Glutamatergic neuron (in vitro differentiated cells): Measurements from ENCODE around the gene CCT6A. TPM values are rescaled to one million over a fixed set of nuclear protein-coding genes. Genes with fewer than 3 reads are reported as not detected.
A peak's percentile ranks its signal among the peaks of the same experiment; 100 is the strongest.
"Not testable (repeated sequence)": the region's sequence is repeated elsewhere in the genome, so short reads cannot be mapped to it uniquely, and the experiment has no call there.

ENCODE experiments used
- DNase-seq: peaks from one replicate; pipeline ENCODE4 v3.0.0; 2022
- H3K27ac Mint-ChIP-seq: one replicate; pipeline ENCODE4 v1.8.0; 2020; ENCODE audit warnings: mild to moderate bottlenecking, mixed read lengths, inconsistent platforms; ENCODE audit not compliant: unreplicated experiment
- H3K27me3 Mint-ChIP-seq: one replicate; pipeline ENCODE4 v1.8.0; 2020; ENCODE audit warnings: mild to moderate bottlenecking, moderate library complexity, mixed read lengths, inconsistent platforms; ENCODE audit not compliant: unreplicated experiment
- H3K36me3 Mint-ChIP-seq: one replicate; pipeline ENCODE4 v1.8.0; 2020; ENCODE audit warnings: mild to moderate bottlenecking, mixed read lengths, inconsistent platforms; ENCODE audit not compliant: unreplicated experiment
- H3K4me1 Mint-ChIP-seq: one replicate; pipeline ENCODE4 v1.8.0; 2020; ENCODE audit warnings: mild to moderate bottlenecking, low read depth, mixed read lengths, inconsistent platforms; ENCODE audit not compliant: unreplicated experiment
- H3K4me3 Mint-ChIP-seq: one replicate; pipeline ENCODE4 v1.8.0; 2020; ENCODE audit warnings: mild to moderate bottlenecking, mixed read lengths, inconsistent platforms; ENCODE audit not compliant: unreplicated experiment
- H3K9me3 Mint-ChIP-seq: one replicate; pipeline ENCODE4 v1.8.0; 2020; ENCODE audit warnings: mild to moderate bottlenecking, moderate library complexity, mixed read lengths, inconsistent platforms; ENCODE audit not compliant: unreplicated experiment
- CTCF ChIP-seq: fragments of 200-600 bp; sonication (generic); IDR thresholded peaks from one replicate; pipeline ENCODE4 v1.5.0; 2021; ENCODE audit not compliant: partially characterized antibody, unreplicated experiment
- total RNA-seq: library from RNA; stranded (reverse); fragmentation: NEBNext Ultra II Directional; extraction: Animal tissue kit (Norgen Biotek cat#: 25700); gene quantifications from one replicate; pipeline ENCODE4 v1.2.1, GENCODE V29; 2021; ENCODE audit not compliant: unreplicated experiment

CCT6A gene
- total RNA-seq, 1 donor from 2014 or later = 203 TPM

GRCh38 chr7:56033671-56034432 is 17.7 kb upstream of the CCT6A start:
- H3K4me3 Mint-ChIP-seq = peak overlapping the region; percentile 94
- TF ChIP-seq CTCF = peak; percentile 26
- H3K27ac Mint-ChIP-seq = peak overlapping the region; percentile 92
- H3K27me3 Mint-ChIP-seq = no peaks in the 10 kb centered on the region
- H3K9me3 Mint-ChIP-seq = peaks cover 4% of the 10 kb centered on the region
- DNase-seq = peak; percentile 83
- H3K4me1 Mint-ChIP-seq = peaks cover 7% of the 10 kb centered on the region
- no peaks in the 10 kb centered on the region for H3K36me3 Mint-ChIP-seq

GRCh38 chr7:56040730-56041129 is 10.8 kb upstream of the CCT6A start:
- Mint-ChIP-seq H3K9me3 (peaks cover 3% of the 10 kb centered on the region), H3K36me3 (no peaks in the 10 kb centered on the region), H3K4me1 (no peaks in the 10 kb centered on the region), H3K4me3 (no peak overlapping the region), H3K27me3 (no peaks in the 10 kb centered on the region), H3K27ac (no peak overlapping the region)
- no peak for TF ChIP-seq CTCF
- DNase-seq = no peak

- H3K4me1 Mint-ChIP-seq, DNase-seq, H3K9me3 Mint-ChIP-seq, H3K36me3 Mint-ChIP-seq, H3K4me3 Mint-ChIP-seq, H3K27me3 Mint-ChIP-seq, H3K27ac Mint-ChIP-seq: not testable (repeated sequence)
These were observed 5.8 kb upstream of the CCT6A start for GRCh38 chr7:56045758-56046157.

- H3K4me3 Mint-ChIP-seq = no peak overlapping the region
- no peaks in the 10 kb centered on the region for H3K4me1 Mint-ChIP-seq
- H3K36me3 Mint-ChIP-seq = no peaks in the 10 kb centered on the region
- H3K27me3 Mint-ChIP-seq = peaks cover 2% of the 10 kb centered on the region
- no peak for TF ChIP-seq CTCF
- no peak for DNase-seq
- peaks cover 4% of the 10 kb centered on the region for H3K9me3 Mint-ChIP-seq
- no peak overlapping the region for H3K27ac Mint-ChIP-seq
These were observed 4.7 kb upstream of the CCT6A start for GRCh38 chr7:56046721-56047445.

- H3K4me1 Mint-ChIP-seq, H3K27me3 Mint-ChIP-seq, H3K36me3 Mint-ChIP-seq, H3K4me3 Mint-ChIP-seq, H3K9me3 Mint-ChIP-seq, H3K27ac Mint-ChIP-seq, DNase-seq: not testable (repeated sequence)
These were observed 4.0 kb upstream of the CCT6A start for GRCh38 chr7:56047446-56048116.
